Measurements from ENCODE around the gene SOCS4. TPM values are rescaled to one million over a fixed set of nuclear protein-coding genes. Genes with fewer than 3 reads are reported as not detected.
"Not testable (repeated sequence)": the region's sequence is repeated elsewhere in the genome, so short reads cannot be mapped to it uniquely, and the experiment has no call there.

The SOCS4 gene
- total RNA-seq, 1 donor from 2014 or later: 18.6 TPM

- TF ChIP-seq, protein P1, sequence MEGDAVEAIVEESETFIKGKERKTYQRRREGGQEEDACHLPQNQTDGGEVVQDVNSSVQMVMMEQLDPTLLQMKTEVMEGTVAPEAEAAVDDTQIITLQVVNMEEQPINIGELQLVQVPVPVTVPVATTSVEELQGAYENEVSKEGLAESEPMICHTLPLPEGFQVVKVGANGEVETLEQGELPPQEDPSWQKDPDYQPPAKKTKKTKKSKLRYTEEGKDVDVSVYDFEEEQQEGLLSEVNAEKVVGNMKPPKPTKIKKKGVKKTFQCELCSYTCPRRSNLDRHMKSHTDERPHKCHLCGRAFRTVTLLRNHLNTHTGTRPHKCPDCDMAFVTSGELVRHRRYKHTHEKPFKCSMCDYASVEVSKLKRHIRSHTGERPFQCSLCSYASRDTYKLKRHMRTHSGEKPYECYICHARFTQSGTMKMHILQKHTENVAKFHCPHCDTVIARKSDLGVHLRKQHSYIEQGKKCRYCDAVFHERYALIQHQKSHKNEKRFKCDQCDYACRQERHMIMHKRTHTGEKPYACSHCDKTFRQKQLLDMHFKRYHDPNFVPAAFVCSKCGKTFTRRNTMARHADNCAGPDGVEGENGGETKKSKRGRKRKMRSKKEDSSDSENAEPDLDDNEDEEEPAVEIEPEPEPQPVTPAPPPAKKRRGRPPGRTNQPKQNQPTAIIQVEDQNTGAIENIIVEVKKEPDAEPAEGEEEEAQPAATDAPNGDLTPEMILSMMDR (IDR thresholded peaks at IDR 0.05; ENCODE audit: insufficient read depth, low read length, poor library complexity, severe bottlenecking): no peak
- H3K27me3 ChIP-seq (ENCODE audit: control insufficient read depth, insufficient read depth, low read length): no peaks in the 10 kb centered on the region
- peaks cover 4% of the 10 kb centered on the region for H3K36me3 ChIP-seq (ENCODE audit: control insufficient read depth, insufficient read depth, low read length)
- DNase-seq (ENCODE audit: low read depth): no peak
- H3K4me3 ChIP-seq (ENCODE audit: low read depth, low read length): no peak overlapping the region
Observed at GRCh38 chr14:55062517-55063351, 35.7 kb downstream of the SOCS4 start.

GRCh38 chr14:55064896-55065295, 37.9 kb downstream of the SOCS4 start:
- not testable (repeated sequence) for H3K4me3 ChIP-seq (ENCODE audit: low read depth, low read length); DNase-seq (ENCODE audit: low read depth); H3K36me3 ChIP-seq (ENCODE audit: control insufficient read depth, insufficient read depth, low read length); H3K27me3 ChIP-seq (ENCODE audit: control insufficient read depth, insufficient read depth, low read length)

DNA sequence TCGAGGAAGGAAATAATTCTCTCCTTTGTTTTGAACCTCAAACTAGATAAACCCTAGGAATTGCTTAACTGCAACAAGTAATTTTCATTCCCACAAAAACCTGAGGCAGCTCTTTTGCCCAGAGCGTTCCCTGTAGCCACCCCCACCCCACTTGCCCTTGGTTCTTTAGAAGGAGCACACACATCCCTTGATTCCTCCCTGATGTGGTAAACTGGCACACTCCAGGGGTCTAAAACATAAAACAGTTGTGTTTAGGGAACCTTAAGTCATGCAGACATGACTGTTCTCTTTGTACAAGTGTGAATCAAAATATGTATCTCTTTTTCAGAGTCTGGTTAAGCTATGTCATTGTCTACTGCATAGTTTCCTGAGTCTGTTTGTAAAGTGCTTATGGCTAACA, 38.4 kb downstream of the SOCS4 start:
- no peak for DNase-seq (ENCODE audit: low read depth)
- no peaks in the 10 kb centered on the region for H3K27me3 ChIP-seq (ENCODE audit: control insufficient read depth, insufficient read depth, low read length)
- peaks cover 2% of the 10 kb centered on the region for H3K36me3 ChIP-seq (ENCODE audit: control insufficient read depth, insufficient read depth, low read length)
- TF ChIP-seq, protein P1 (IDR thresholded peaks at IDR 0.05; ENCODE audit: insufficient read depth, low read length, poor library complexity, severe bottlenecking): no peak
- H3K4me3 ChIP-seq (ENCODE audit: low read depth, low read length): no peak overlapping the region

- H3K36me3 ChIP-seq (ENCODE audit: control insufficient read depth, insufficient read depth, low read length): peaks cover 2% of the 10 kb centered on the region
- DNase-seq (ENCODE audit: low read depth): no peak
- TF ChIP-seq, protein P1 (IDR thresholded peaks at IDR 0.05; ENCODE audit: insufficient read depth, low read length, poor library complexity, severe bottlenecking): no peak
- H3K27me3 ChIP-seq (ENCODE audit: control insufficient read depth, insufficient read depth, low read length): no peaks in the 10 kb centered on the region
- H3K4me3 ChIP-seq (ENCODE audit: low read depth, low read length): no peak overlapping the region
Observed at GRCh38 chr14:55066223-55066622, 39.2 kb downstream of the SOCS4 start.

- Histone ChIP-seq H3K4me3 (ENCODE audit: low read depth, low read length) (no peak overlapping the region), H3K27me3 (ENCODE audit: control insufficient read depth, insufficient read depth, low read length) (no peaks in the 10 kb centered on the region), H3K36me3 (ENCODE audit: control insufficient read depth, insufficient read depth, low read length) (no peaks in the 10 kb centered on the region)
- no peak for DNase-seq (ENCODE audit: low read depth)
- TF ChIP-seq, protein P1 (IDR thresholded peaks at IDR 0.05; ENCODE audit: insufficient read depth, low read length, poor library complexity, severe bottlenecking): no peak
Observed at GRCh38 chr14:55070981-55071411, 44.0 kb downstream of the SOCS4 start.

- TF ChIP-seq, protein P1 (IDR thresholded peaks at IDR 0.05; ENCODE audit: insufficient read depth, low read length, poor library complexity, severe bottlenecking): no peak
Observed at GRCh38 chr14:55071870-55072640, 45.0 kb downstream of the SOCS4 start.

More at GRCh38 chr14:55071870-55072640, 45.0 kb downstream of the SOCS4 start:
- DNase-seq (ENCODE audit: low read depth): peak; percentile 95
- no peaks in the 10 kb centered on the region for H3K36me3 ChIP-seq (ENCODE audit: control insufficient read depth, insufficient read depth, low read length)
- no peaks in the 10 kb centered on the region for H3K27me3 ChIP-seq (ENCODE audit: control insufficient read depth, insufficient read depth, low read length)
- H3K4me3 ChIP-seq (ENCODE audit: low read depth, low read length): no peak overlapping the region
